Esophagus muscularis mucosa (tissue), 4 donors: ENCODE data around the gene PLAAT3. TPM values are rescaled to one million over a fixed set of nuclear protein-coding genes. Genes with fewer than 3 reads are reported as not detected.

Experiments used
- DNase-seq: peaks from one replicate; pipeline ENCODE4 v3.0.0-alpha.2; 2017; ENCODE audit errors: extremely low spot score
- H3K27ac ChIP-seq, 4 donors: fragments of 200-600 bp; sonication (generic); replicated peaks in 1 of 4; 1 replicate in 3 of 4; 2 replicates in 1 of 4; pipeline ENCODE4 v1.5.1; 2016 to 2019; ENCODE audit warnings: mild to moderate bottlenecking in 1 of 4
- H3K27me3 ChIP-seq, 4 donors: fragments of 200-600 bp; sonication (generic); one replicate each; pipeline versions ENCODE4 v1.5.1 to v1.6.0; 2016 to 2019
- H3K36me3 ChIP-seq, 4 donors: fragments of 200-600 bp; sonication (generic); one replicate each; pipeline ENCODE4 v1.5.1; 2016 to 2019
- H3K4me1 ChIP-seq, 4 donors: fragments of 200-600 bp; sonication (generic); one replicate each; pipeline ENCODE4 v1.5.1; 2016 to 2019
- H3K4me3 ChIP-seq, 4 donors: fragments of 200-600 bp; sonication (generic); 1 replicate in 2 of 4; 2 replicates in 2 of 4; pipeline ENCODE4 v1.5.1; 2016 to 2019; ENCODE audit warnings: mild to moderate bottlenecking in 4 of 4, moderate library complexity in 1 of 4
- H3K9me3 ChIP-seq, 4 donors: fragments of 200-600 bp; sonication (generic); 1 replicate in 3 of 4; 2 replicates in 1 of 4; pipeline ENCODE4 v1.5.1; 2016 to 2019
- CTCF ChIP-seq, 3 experiments: fragments of 200-600 bp in 2 of 3; fragments of 450-650 bp in 1 of 3; sonication (generic) in 2 of 3; IDR thresholded peaks; one replicate each; pipeline ENCODE4 v1.5.1; 2017 to 2019; ENCODE audit warnings: antibody characterized with exemption in 3 of 3, mild to moderate bottlenecking in 2 of 3, moderate library complexity in 1 of 3
- EP300 ChIP-seq: sonication (generic); formaldehyde crosslinking; IDR thresholded peaks from one replicate; pipeline ENCODE4 v1.6.1; 2017; ENCODE audit warnings: antibody characterized with exemption
- POLR2A ChIP-seq: fragments of 450-650 bp; IDR thresholded peaks from one replicate; pipeline ENCODE4 v1.6.1; 2017; ENCODE audit warnings: antibody characterized with exemption, moderate library complexity, mild to moderate bottlenecking, low read depth
- POLR2AphosphoS5 ChIP-seq, 2 donors: sonication (generic); formaldehyde crosslinking; IDR thresholded peaks; one replicate each; pipeline ENCODE4 v1.6.1; 2017; ENCODE audit warnings: antibody characterized with exemption in 2 of 2
- WGBS: methylation state at CpG from one replicate; pipeline ENCODE4 v1.1.5; 2018; 5-methylcytosine and 5-hydroxymethylcytosine counted together
- intact Hi-C: fragments of 100-400 bp; cut with DNase I; formaldehyde crosslinking; loops from one replicate; pipeline ENCODE4 v1.15.1; 2023
- total RNA-seq, 4 donors: library from RNA; depleted of rRNA; stranded (reverse); fragments of >200 nt; gene quantifications; one replicate each; pipeline versions ENCODE4 v1.1.0 to v1.2.1, GENCODE V29; 2016

The PLAAT3 gene
- 10 to 100 TPM; 40.3 to 74.8 (median 54.4) TPM for total RNA-seq

- no peaks in the 10 kb centered on the region for H3K27me3 ChIP-seq
- TF ChIP-seq POLR2AphosphoS5 (IDR thresholded peaks at IDR 0.05) (peak; percentile 78 to 94), EP300 (no peak), CTCF (IDR thresholded peaks at IDR 0.05) (no peak), POLR2A (peak; percentile 51)
- under 1% methylated on average over 20 of the region's 53 CpGs for WGBS
- no peak for DNase-seq
- peak within 1 kb of the TSS; percentile 83 to 92 (median 90) for H3K27ac ChIP-seq
- peak within 1 kb of the TSS; percentile 70 to 87 (median 80) for H3K4me3 ChIP-seq
- no peaks in the 10 kb centered on the region for H3K9me3 ChIP-seq
- no peaks in the 10 kb centered on the region for H3K36me3 ChIP-seq
- intact Hi-C loops = loop anchor here (5.0 kb wide), 1 partner anchor 42 kb away; no protein-coding TSS in a partner anchor
- H3K4me1 ChIP-seq = peaks cover 36 to 45% (median 43%) of the 10 kb centered on the region in 4 donors
These were observed at the start of gene PLAAT3 for GRCh38 chr11:63614136-63614671. Gene PLAAT3, minus strand, starts transcription at chr11:63614433. Its CDS starts 419 bp downstream, at chr11:63614014.

- peaks cover 32 to 95% (median 92%) of the 10 kb centered on the region in 4 donors for H3K4me1 ChIP-seq
- no peaks in the 10 kb centered on the region for H3K9me3 ChIP-seq
- 7% methylated on average over 1 of the region's 1 CpG for WGBS
- H3K27ac ChIP-seq = peak overlapping the region in 3 of 4 donors; percentile 49 to 76 (median 54)
- TF ChIP-seq CTCF (IDR thresholded peaks at IDR 0.05) (no peak), EP300 (no peak), POLR2A (no peak), POLR2AphosphoS5 (IDR thresholded peaks at IDR 0.05) (no peak)
- H3K4me3 ChIP-seq = no peak overlapping the region
- DNase-seq = no peak
- intact Hi-C loops = no loop called here
- peaks cover 0 to under 1% (median 0%) of the 10 kb centered on the region in 4 donors for H3K36me3 ChIP-seq
- H3K27me3 ChIP-seq = no peaks in the 10 kb centered on the region
These were observed 49.6 kb upstream of the PLAAT3 start for GRCh38 chr11:63663809-63664208.

GRCh38 chr11:63660972-63661371 is 46.7 kb upstream of the PLAAT3 start:
- intact Hi-C loops = no loop called here
- Histone ChIP-seq H3K9me3 (no peaks in the 10 kb centered on the region), H3K4me3 (no peak overlapping the region), H3K4me1 (peaks cover 7 to 68% (median 66%) of the 10 kb centered on the region in 4 donors), H3K36me3 (peaks cover 0 to 27% (median 25%) of the 10 kb centered on the region in 4 donors), H3K27me3 (no peaks in the 10 kb centered on the region), H3K27ac (no peak overlapping the region)
- 90% methylated on average over 8 of the region's 8 CpGs for WGBS
- no peak for TF ChIP-seq POLR2A
- no peak for TF ChIP-seq EP300
- TF ChIP-seq POLR2AphosphoS5 (IDR thresholded peaks at IDR 0.05) = no peak
- TF ChIP-seq CTCF (IDR thresholded peaks at IDR 0.05) = no peak
- no peak for DNase-seq

GRCh38 chr11:63652671-63653070 is 38.4 kb upstream of the PLAAT3 start:
- intact Hi-C loops = no loop called here
- 89% methylated on average over 3 of the region's 3 CpGs for WGBS
- TF ChIP-seq CTCF (IDR thresholded peaks at IDR 0.05) (no peak), POLR2A (no peak), POLR2AphosphoS5 (IDR thresholded peaks at IDR 0.05) (no peak), EP300 (no peak)

More at GRCh38 chr11:63652671-63653070, 38.4 kb upstream of the PLAAT3 start:
- Histone ChIP-seq H3K36me3 (peaks cover 19 to 93% (median 82%) of the 10 kb centered on the region in 4 donors), H3K27ac (no peak overlapping the region), H3K4me1 (peaks cover 0 to 8% (median 6%) of the 10 kb centered on the region in 4 donors), H3K4me3 (no peak overlapping the region), H3K27me3 (no peaks in the 10 kb centered on the region), H3K9me3 (no peaks in the 10 kb centered on the region)
- no peak for DNase-seq
